Naive thymus-derived CD8-positive, alpha-beta T cell (primary cell): Measurements from ENCODE around the gene RUNX3. TPM values are rescaled to one million over a fixed set of nuclear protein-coding genes. Genes with fewer than 3 reads are reported as not detected.

Experiments used
- ATAC-seq, 2 donors: fragments of 150-1000 bp; cut with Tn5 transposase in 1 of 2; sonication (Bioruptor Pico), chemical (Tn5 transposase) in 1 of 2; 1 replicate in 1 of 2; 2 replicates in 1 of 2; pipeline ENCODE4 v1.10.0; 2021; ENCODE audit warnings: mild to moderate bottlenecking in 2 of 2, moderate library complexity in 2 of 2
- POLR2A ChIA-PET: fragments of 350-600 bp; sonication (Branson Sonifier 250); formaldehyde crosslinking; loops from one replicate; lab custom pipeline; 2021; ENCODE audit warnings: antibody characterized with exemption; lab: Charles Lee
- DNase-seq, 10 donors: peaks; one replicate each; pipeline versions ENCODE4 v3.0.0 to v3.0.0-alpha.2; 2020 to 2022
- H3K27ac Mint-ChIP-seq, 10 donors: one replicate each; pipeline ENCODE4 v1.8.0; 2020 to 2022; ENCODE audit warnings: mild to moderate bottlenecking in 10 of 10, mixed read lengths in 10 of 10, moderate library complexity in 4 of 10, inconsistent platforms in 1 of 10
- H3K27me3 Mint-ChIP-seq, 5 donors: one replicate each; pipeline ENCODE4 v1.8.0; 2021 to 2022; ENCODE audit warnings: mixed read lengths in 5 of 5
- H3K36me3 Mint-ChIP-seq, 3 donors: one replicate each; pipeline ENCODE4 v1.8.0; 2020 to 2022; ENCODE audit warnings: mixed read lengths in 3 of 3, mild to moderate bottlenecking in 2 of 3, inconsistent platforms in 1 of 3
- H3K4me1 Mint-ChIP-seq, 4 donors: one replicate each; pipeline ENCODE4 v1.8.0; 2021 to 2022; ENCODE audit warnings: mixed read lengths in 4 of 4
- H3K4me3 Mint-ChIP-seq, 10 donors: one replicate each; pipeline ENCODE4 v1.8.0; 2020 to 2022; ENCODE audit warnings: mild to moderate bottlenecking in 10 of 10, mixed read lengths in 10 of 10, moderate library complexity in 6 of 10, inconsistent platforms in 1 of 10
- H3K9me3 Mint-ChIP-seq, 9 donors: one replicate each; pipeline ENCODE4 v1.8.0; 2020 to 2022; ENCODE audit warnings: mixed read lengths in 9 of 9, mild to moderate bottlenecking in 3 of 9, inconsistent platforms in 1 of 9, moderate library complexity in 1 of 9
- polyA plus RNA-seq, 3 donors: library from polyadenylated mRNA; unstranded; fragments of 300-500 nt; fragmentation: Illumina TruSeq; gene quantifications; one replicate each; pipeline ENCODE4 v1.2.3, GENCODE V29; 2021
- total RNA-seq, 8 experiments: library from RNA in 2 of 8; stranded (reverse) in 2 of 8; gene quantifications; one replicate each; pipeline ENCODE4 v1.2.3 and lab custom pipeline; 2021 to 2026

The RUNX3 gene
- total and polyA plus RNA-seq, 5 experiments from 2014 or later = 22.0 to 95.3 (median 64.0) TPM

DNA sequence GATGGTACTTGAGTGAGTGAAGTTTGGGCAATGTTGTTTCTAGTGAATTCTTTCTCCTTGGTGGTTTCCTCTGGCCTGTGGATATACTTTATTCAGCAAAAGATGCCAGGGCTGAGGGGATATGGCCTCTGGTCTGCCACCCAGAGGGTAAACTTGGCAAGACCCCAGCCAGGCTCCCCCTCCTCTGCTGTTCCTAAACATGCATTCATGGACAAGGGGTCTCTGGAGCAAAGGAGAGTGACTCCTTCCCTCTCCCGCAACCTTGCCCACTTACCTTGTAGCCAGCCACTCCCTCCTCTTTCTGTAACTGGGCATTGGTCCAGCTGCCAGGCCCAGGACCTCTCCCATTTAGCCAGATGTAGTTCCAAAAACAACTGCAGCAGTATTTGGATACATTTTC, 43.8 kb downstream of the RUNX3 start:
- H3K4me1 Mint-ChIP-seq = peaks cover 0 to 10% (median 0%) of the 10 kb centered on the region in 4 donors
- no peak for DNase-seq
- POLR2A ChIA-PET = interaction anchor here (0.7 kb wide), 1 partner anchor 44 kb away, joined by 3 read pairs; no protein-coding TSS in a partner anchor

DNA sequence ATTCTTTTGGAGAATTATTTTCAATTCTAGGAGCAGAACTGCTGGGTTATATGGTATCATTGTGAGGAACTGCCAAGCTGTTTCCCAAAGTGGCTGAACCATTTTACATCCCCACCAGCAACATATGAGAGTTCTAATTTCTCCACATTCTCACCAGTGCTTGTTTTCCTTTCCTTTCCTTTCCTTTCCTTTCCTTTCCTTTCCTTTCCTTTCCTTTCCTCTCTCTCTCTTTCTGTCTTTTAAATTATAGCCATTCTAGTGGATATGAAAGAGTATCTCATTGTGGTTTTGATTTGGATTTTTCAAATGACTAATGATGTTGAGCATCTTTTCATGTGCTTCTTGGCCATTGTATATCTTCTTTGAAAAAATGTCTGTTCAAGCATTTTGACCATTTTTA, 45.3 kb downstream of the RUNX3 start:
- no peak overlapping the region for H3K4me3 Mint-ChIP-seq
- peaks cover 4 to 25% (median 14%) of the 10 kb centered on the region in 9 donors for H3K9me3 Mint-ChIP-seq
- peaks cover 0 to 6% (median 1%) of the 10 kb centered on the region in 5 donors for H3K27me3 Mint-ChIP-seq
- H3K36me3 Mint-ChIP-seq = peaks cover 0 to 20% (median 4%) of the 10 kb centered on the region in 3 donors
- H3K4me1 Mint-ChIP-seq = peaks cover 0 to 9% (median 0%) of the 10 kb centered on the region in 4 donors
- POLR2A ChIA-PET = no interaction called here
- ATAC-seq (no peak), DNase-seq (no peak)
- no peak overlapping the region for H3K27ac Mint-ChIP-seq

More for the DNA sequence above, 43.8 kb downstream of the RUNX3 start:
- no peak for ATAC-seq
- Mint-ChIP-seq H3K9me3 (peaks cover 4 to 25% (median 14%) of the 10 kb centered on the region in 9 donors), H3K4me3 (no peak overlapping the region), H3K27me3 (peaks cover 0 to 6% (median 0%) of the 10 kb centered on the region in 5 donors), H3K36me3 (peaks cover 0 to 20% (median 4%) of the 10 kb centered on the region in 3 donors), H3K27ac (peak overlapping the region in 1 of 10 donors; percentile 47)

DNA sequence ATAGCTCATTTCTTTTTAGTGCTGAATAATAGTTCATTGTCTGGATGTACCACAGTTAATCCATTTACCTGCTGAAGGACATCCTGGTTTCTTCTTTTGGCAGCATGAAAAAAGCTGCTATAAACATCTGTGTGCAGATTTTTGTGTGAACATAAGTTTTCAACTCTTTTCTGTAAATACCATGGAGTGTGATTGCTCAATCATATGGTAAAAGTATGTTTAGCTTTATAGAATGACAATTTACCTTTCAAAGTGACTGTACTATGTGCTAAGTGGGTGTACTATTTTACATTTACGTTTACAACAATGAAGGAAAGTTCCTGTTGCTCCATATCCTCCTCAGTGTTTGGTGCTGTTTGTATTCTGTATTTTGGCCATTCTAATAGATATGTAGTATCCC, 49.0 kb downstream of the RUNX3 start:
- Mint-ChIP-seq H3K9me3 (peaks cover 4 to 25% (median 14%) of the 10 kb centered on the region in 9 donors), H3K4me3 (no peak overlapping the region), H3K4me1 (no peaks in the 10 kb centered on the region), H3K27ac (no peak overlapping the region), H3K36me3 (peaks cover 0 to 20% (median 4%) of the 10 kb centered on the region in 3 donors), H3K27me3 (peaks cover 0 to 5% (median 0%) of the 10 kb centered on the region in 5 donors)
- DNase-seq = no peak
- no peak for ATAC-seq
- POLR2A ChIA-PET = interaction anchor here (0.6 kb wide), 1 partner anchor 20 kb away, joined by 3 read pairs; no protein-coding TSS in a partner anchor

DNA sequence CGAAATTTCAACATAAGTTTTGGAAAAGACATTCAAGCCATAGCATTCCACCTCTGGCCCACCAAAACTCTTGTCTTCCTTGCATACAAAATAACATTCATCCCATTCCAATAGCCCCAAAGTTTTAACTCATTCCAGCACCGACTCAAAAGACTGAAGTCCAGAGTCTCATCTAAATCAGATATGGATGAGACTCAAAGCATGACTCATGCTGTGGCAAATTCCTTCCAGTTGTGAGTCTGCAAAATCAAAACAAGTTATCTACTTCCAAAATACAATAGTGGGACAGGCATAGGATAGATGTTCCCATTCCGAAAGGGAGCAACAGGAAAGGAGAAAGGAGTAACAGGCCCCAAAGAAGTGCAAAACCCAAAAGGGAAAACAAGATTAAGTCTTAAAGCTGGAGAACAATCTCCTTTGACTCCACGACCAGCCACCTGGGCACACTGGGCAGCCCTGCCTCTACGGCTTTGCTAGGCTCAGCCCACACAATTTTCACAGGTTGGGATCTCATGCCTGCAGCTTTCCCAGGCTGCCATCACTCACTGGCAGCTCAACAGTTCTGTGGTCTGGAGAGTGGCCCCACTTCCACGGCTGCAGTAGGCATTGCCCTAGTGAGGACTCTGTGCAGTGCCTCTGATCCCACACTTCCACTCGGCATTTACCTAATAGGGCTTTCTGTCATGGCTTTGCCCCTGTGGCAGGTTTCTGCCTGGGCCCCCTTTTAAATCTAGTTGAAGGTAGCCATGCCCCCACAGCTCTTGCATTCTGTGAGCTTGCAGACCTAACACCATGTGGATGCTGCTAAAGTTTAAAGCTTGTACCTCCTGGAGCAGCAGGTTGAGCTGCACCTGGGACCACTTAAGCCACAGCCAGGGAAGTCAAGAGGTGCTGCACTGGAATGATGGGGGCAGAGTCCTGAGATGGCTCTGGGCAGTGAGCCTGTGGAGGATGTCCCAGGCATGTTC, 51.0 kb downstream of the RUNX3 start:
- peaks cover 0 to 5% (median 0%) of the 10 kb centered on the region in 5 donors for H3K27me3 Mint-ChIP-seq
- H3K9me3 Mint-ChIP-seq = peaks cover 0 to 16% (median 9%) of the 10 kb centered on the region in 9 donors
- H3K4me3 Mint-ChIP-seq = no peak overlapping the region
- H3K4me1 Mint-ChIP-seq = no peaks in the 10 kb centered on the region
- POLR2A ChIA-PET = interaction anchor here (0.6 kb wide), 1 partner anchor 61 kb away, joined by 3 read pairs; no protein-coding TSS in a partner anchor
- peaks cover 0 to 10% (median 3%) of the 10 kb centered on the region in 3 donors for H3K36me3 Mint-ChIP-seq
- no peak overlapping the region for H3K27ac Mint-ChIP-seq
- no peak for ATAC-seq
- DNase-seq = no peak

DNA sequence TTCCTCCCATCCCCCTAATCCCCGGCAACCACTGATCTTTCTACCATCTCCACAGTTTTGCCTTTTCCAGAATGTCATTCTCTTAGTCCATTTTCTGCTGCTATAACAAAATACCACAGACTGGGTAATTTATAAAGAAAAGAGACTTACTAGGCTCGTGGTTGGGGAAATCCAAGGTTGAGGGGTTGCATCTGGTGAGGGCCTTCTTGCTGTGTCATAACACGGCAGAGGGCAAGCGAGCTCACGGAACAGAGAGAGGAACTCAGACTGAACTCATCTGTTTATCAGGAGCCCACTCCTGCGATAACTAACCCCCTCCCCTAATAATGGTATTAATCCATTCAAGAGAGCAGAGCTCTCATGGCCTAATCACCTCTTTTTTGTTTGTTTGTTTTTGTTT, 52.0 kb downstream of the RUNX3 start:
- peak overlapping the region in 1 of 10 donors; percentile 51 for H3K27ac Mint-ChIP-seq
- no peak for DNase-seq
- ATAC-seq = no peak
- H3K36me3 Mint-ChIP-seq = peaks cover 0 to under 1% (median 0%) of the 10 kb centered on the region in 3 donors
- H3K4me3 Mint-ChIP-seq = no peak overlapping the region
- H3K9me3 Mint-ChIP-seq = peaks cover 0 to 6% (median under 1%) of the 10 kb centered on the region in 9 donors
- POLR2A ChIA-PET = no interaction called here
- H3K4me1 Mint-ChIP-seq = peaks cover 0 to under 1% (median 0%) of the 10 kb centered on the region in 4 donors
- H3K27me3 Mint-ChIP-seq = peaks cover 0 to 5% (median 0%) of the 10 kb centered on the region in 5 donors

DNA sequence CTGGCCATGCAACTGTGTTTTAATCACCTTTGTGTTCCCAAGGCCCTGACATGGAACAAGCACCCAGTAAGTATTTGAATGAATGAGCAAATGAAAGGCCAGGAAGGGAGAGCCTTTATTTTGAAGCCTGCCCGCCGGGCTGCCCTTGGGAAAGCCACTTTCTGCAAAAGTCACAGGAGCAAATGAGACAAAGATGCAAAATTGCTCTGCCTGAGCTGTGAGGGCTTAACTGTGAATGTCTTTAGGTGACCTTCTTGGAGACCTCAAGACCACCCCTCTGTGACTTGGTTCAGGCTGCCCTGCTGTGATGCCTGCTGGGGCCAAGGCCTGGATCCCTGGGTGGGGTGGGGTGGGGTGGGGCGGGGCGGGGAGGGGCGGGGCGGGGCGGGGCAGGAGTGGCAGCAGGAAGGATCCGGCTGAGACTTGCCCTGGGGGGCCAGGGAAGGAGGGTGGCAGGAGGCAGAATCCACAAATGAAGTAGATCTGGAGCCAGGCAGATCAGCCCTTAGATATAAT, 54.0 kb downstream of the RUNX3 start:
- ATAC-seq = no peak
- peaks cover 7 to 19% (median 14%) of the 10 kb centered on the region in 4 donors for H3K4me1 Mint-ChIP-seq
- H3K27ac Mint-ChIP-seq = peak overlapping the region in 1 of 10 donors; percentile 71
- POLR2A ChIA-PET = no interaction called here
- DNase-seq = no peak
- H3K9me3 Mint-ChIP-seq = no peaks in the 10 kb centered on the region
- H3K27me3 Mint-ChIP-seq = peaks cover 0 to 5% (median 0%) of the 10 kb centered on the region in 5 donors
- H3K36me3 Mint-ChIP-seq = no peaks in the 10 kb centered on the region
- no peak overlapping the region for H3K4me3 Mint-ChIP-seq

DNA sequence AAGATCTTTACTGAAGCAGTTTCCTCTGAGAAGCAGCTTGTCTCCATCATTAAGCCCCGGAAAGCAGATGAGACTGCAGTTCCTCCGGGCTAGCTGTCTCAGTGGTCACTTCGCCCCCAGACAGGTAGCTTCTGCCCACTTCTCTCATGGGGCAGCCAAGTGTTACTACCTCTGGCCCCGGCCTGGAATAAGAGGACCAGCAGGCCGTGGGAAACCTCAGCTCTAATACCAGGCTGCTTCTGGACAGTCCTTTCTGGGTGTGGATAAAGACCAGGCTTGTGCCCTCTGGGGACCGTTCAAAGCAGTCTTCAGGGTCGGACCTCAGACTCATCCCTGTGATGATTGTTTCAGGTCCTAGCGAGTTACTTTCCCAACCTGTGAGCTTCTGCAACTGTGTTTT, 54.8 kb downstream of the RUNX3 start:
- H3K27me3 Mint-ChIP-seq = peaks cover 0 to 5% (median 0%) of the 10 kb centered on the region in 5 donors
- no peaks in the 10 kb centered on the region for H3K9me3 Mint-ChIP-seq
- POLR2A ChIA-PET = no interaction called here
- DNase-seq (no peak), ATAC-seq (no peak)
- peaks cover 11 to 27% (median 21%) of the 10 kb centered on the region in 4 donors for H3K4me1 Mint-ChIP-seq
- H3K4me3 Mint-ChIP-seq = no peak overlapping the region
- no peaks in the 10 kb centered on the region for H3K36me3 Mint-ChIP-seq
- H3K27ac Mint-ChIP-seq = peak overlapping the region in 1 of 10 donors; percentile 27

DNA sequence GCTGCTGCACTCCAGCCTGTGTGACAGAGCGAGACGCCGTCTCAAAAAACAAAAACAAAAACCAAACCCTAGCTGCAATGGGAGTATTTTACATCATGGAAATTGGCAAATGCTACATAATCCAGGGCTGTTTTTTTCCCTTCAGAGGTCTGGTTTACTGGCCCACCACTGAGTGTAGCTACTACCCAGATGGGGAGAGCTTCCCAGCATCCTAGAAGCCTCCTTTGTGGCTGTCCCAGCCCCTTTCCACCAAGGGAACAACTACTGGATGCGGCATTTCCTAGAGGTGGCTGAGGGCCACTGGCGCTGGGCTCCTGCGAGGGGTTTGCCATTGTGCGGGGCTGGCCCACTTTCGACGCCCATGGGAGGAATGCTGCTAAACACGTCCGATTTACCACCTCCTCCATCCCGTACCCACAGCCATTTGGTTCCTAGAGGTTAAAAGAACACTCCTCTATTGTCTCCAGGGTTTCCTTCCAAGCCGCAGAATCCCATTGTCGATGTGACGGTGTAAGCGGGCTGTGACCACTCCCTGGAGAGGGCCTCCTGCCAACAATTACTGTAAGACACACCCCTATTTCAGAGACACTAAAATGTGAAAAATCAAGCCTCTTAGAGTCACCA, 55.4 kb downstream of the RUNX3 start:
- Mint-ChIP-seq H3K9me3 (no peaks in the 10 kb centered on the region), H3K27ac (peak overlapping the region in 1 of 10 donors; percentile 27), H3K27me3 (peaks cover 0 to 2% (median 0%) of the 10 kb centered on the region in 5 donors), H3K36me3 (no peaks in the 10 kb centered on the region), H3K4me3 (no peak overlapping the region), H3K4me1 (peaks cover 11 to 30% (median 22%) of the 10 kb centered on the region in 4 donors)
- POLR2A ChIA-PET = no interaction called here
- DNase-seq (no peak), ATAC-seq (no peak)

DNA sequence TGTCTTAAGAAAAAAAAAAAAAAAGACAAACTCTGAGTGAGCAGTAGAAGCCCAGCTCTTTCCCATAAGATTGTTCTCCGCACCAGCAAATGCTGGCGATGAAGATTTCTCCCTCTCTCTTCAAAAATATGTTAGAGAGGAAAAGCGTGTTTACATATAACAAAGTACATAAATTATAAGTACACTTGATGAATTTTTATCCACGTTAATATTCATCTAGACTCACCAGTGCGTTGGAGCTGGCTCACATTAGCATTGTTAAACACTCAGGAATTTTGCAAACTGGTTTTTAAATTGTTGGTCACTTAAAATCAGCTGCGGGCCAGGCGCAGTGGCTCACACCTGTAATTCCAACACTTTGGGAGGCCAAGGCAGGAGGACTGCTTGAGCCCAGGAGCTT, 56.0 kb downstream of the RUNX3 start:
- H3K36me3 Mint-ChIP-seq = no peaks in the 10 kb centered on the region
- POLR2A ChIA-PET = no interaction called here
- peaks cover 0 to 2% (median 0%) of the 10 kb centered on the region in 5 donors for H3K27me3 Mint-ChIP-seq

DNA sequence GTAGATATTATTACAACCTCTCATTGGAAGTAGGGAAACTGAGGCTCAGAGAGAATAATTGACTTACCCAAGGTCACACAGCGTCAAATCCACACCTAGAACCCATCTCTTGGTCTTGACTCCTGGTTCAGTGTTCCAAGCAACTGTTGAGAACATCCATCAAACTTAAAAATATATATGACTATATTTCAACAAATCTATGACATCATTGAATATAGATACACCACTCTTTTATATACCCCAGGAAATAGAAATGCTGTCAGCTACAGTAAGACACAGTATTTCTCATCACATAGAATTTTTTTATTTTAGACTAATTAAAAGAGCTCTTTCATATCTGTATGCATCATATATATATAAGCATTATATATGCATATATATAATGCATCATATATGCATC, 56.9 kb downstream of the RUNX3 start:
- POLR2A ChIA-PET = no interaction called here
- Mint-ChIP-seq H3K4me3 (no peak overlapping the region), H3K27me3 (peaks cover 0 to 2% (median 0%) of the 10 kb centered on the region in 5 donors), H3K27ac (peak overlapping the region in 1 of 10 donors; percentile 56), H3K9me3 (no peaks in the 10 kb centered on the region), H3K4me1 (peaks cover 12 to 37% (median 22%) of the 10 kb centered on the region in 4 donors), H3K36me3 (no peaks in the 10 kb centered on the region)
- ATAC-seq (no peak), DNase-seq (no peak)

More for the DNA sequence above, 56.0 kb downstream of the RUNX3 start:
- no peaks in the 10 kb centered on the region for H3K9me3 Mint-ChIP-seq
- peaks cover 11 to 36% (median 22%) of the 10 kb centered on the region in 4 donors for H3K4me1 Mint-ChIP-seq
- ATAC-seq (no peak), DNase-seq (no peak)
- H3K4me3 Mint-ChIP-seq = no peak overlapping the region
- no peak overlapping the region for H3K27ac Mint-ChIP-seq

DNA sequence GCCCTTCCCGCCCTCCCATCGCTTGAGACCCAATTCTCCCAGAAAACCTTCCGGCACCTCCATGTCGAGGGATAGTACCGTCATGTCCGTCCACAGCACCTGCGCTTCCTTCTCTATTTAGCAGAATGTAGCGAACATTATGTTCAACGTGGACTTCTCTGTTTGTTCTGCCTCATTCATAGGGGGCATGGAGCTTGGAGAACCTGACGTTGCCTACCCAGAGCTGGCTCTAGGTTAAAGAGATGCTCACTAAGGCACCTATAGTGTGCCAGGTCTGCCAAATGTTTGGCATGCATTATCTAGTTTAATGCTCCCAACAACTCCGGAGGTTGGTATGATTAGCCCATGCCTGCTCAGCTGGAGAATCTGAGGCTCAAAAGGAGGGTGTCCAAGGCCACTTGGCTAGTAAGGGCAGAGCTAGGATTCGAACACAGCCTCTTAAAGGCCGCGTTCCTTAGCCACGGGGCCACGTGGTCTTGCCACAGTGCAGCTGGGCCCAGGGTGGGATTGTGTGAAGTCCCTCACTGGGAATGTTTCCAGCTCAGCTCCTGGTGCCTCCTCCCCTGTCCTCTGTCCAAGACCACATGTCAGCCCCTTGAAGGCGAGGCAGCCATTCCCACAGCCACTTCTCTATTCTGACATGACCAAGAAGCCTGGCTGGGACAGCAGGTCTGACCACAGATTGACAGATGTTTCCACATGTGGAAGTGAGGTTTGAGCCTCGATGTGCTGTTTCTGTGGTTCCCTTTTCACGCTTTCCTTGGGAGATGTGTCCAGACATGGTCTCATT, 57.8 kb downstream of the RUNX3 start:
- H3K27ac Mint-ChIP-seq = peak overlapping the region in 4 of 10 donors; percentile 19 to 75 (median 39)
- POLR2A ChIA-PET = interaction anchor here (1.6 kb wide), 1 partner anchor 41 kb away, joined by 4 read pairs; no protein-coding TSS in a partner anchor
- peaks cover 12 to 41% (median 22%) of the 10 kb centered on the region in 4 donors for H3K4me1 Mint-ChIP-seq
- DNase-seq (no peak), ATAC-seq (no peak)
- no peaks in the 10 kb centered on the region for H3K36me3 Mint-ChIP-seq
- H3K27me3 Mint-ChIP-seq = peaks cover 0 to 2% (median 0%) of the 10 kb centered on the region in 5 donors
- H3K4me3 Mint-ChIP-seq = peak overlapping the region in 5 of 10 donors; percentile 32 to 67 (median 46)
- no peaks in the 10 kb centered on the region for H3K9me3 Mint-ChIP-seq
